Calu3 (cell line): ENCODE results near the gene NDUFA7. TPM values are rescaled to one million over a fixed set of nuclear protein-coding genes. Genes with fewer than 3 reads are reported as not detected.
"Not testable (repeated sequence)": the region's sequence is repeated elsewhere in the genome, so short reads cannot be mapped to it uniquely, and the experiment has no call there.

Experiments used
- BruUV-seq: library from RNA; stranded (reverse); fragments of 400-500 nt; replicated peaks from 2 replicates; lab custom pipeline; 2021; lab: Mats Ljungman, UMichigan
- CTCF ChIA-PET: fragments of 300-600 bp; sonication (Branson Sonifier 250); formaldehyde crosslinking; loops from one replicate; lab custom pipeline; 2022; ENCODE audit warnings: antibody characterized with exemption; lab: Charles Lee
- DNase-seq: peaks from one replicate; pipeline ENCODE4 v3.0.0; 2022
- H3K27ac Mint-ChIP-seq: one replicate; pipeline ENCODE4 v1.8.0; 2022; ENCODE audit warnings: mixed read lengths; ENCODE audit not compliant: unreplicated experiment
- H3K27me3 Mint-ChIP-seq: one replicate; pipeline ENCODE4 v1.8.0; 2022; ENCODE audit warnings: mixed read lengths; ENCODE audit not compliant: unreplicated experiment
- H3K36me3 Mint-ChIP-seq: one replicate; pipeline ENCODE4 v1.8.0; 2022; ENCODE audit warnings: mild to moderate bottlenecking, moderate library complexity, mixed read lengths; ENCODE audit not compliant: insufficient read depth, unreplicated experiment
- H3K4me1 Mint-ChIP-seq: one replicate; pipeline ENCODE4 v1.8.0; 2022; ENCODE audit warnings: mild to moderate bottlenecking, low read depth, mixed read lengths; ENCODE audit not compliant: unreplicated experiment
- H3K4me3 Mint-ChIP-seq: one replicate; pipeline ENCODE4 v1.8.0; 2022; ENCODE audit warnings: mild to moderate bottlenecking, low read depth, moderate library complexity, mixed read lengths; ENCODE audit not compliant: unreplicated experiment
- H3K9me3 Mint-ChIP-seq: one replicate; pipeline ENCODE4 v1.8.0; 2022; ENCODE audit warnings: low read depth, mixed read lengths; ENCODE audit not compliant: unreplicated experiment
- intact Hi-C: fragments of 100-400 bp; cut with micrococcal nuclease; formaldehyde crosslinking; loops from one replicate; pipeline ENCODE4 v1.10.0; 2022; ENCODE audit not compliant: unreplicated experiment
- total RNA-seq: library from RNA; stranded (reverse); gene quantifications from 2 replicates; pipeline ENCODE4 v1.2.3, GENCODE V29; 2022
- TF ChIP-seq, protein P1 (sequence below): fragments of 200-600 bp; IDR thresholded peaks from one replicate; pipeline ENCODE4 v1.8.0; 2022; ENCODE audit warnings: antibody characterized with exemption; ENCODE audit not compliant: unreplicated experiment

The NDUFA7 gene
- total RNA-seq, 1 experiment from 2014 or later, result 38.2 TPM

GRCh38 chr19:8352134-8352827 lies 31.1 kb upstream of the NDUFA7 start:
- no peak for DNase-seq
- Mint-ChIP-seq H3K4me3 (no peak overlapping the region), H3K9me3 (peaks cover 2% of the 10 kb centered on the region), H3K27me3 (peaks cover 34% of the 10 kb centered on the region), H3K36me3 (no peaks in the 10 kb centered on the region), H3K27ac (no peak overlapping the region), H3K4me1 (no peaks in the 10 kb centered on the region)
- intact Hi-C loops, result no loop called here
- BruUV-seq, result no TSS peak
- CTCF ChIA-PET, result interaction anchor here (0.6 kb wide), 1 partner anchor 103 kb away, joined by 6 read pairs; no protein-coding TSS in a partner anchor
- TF ChIP-seq, protein P1, sequence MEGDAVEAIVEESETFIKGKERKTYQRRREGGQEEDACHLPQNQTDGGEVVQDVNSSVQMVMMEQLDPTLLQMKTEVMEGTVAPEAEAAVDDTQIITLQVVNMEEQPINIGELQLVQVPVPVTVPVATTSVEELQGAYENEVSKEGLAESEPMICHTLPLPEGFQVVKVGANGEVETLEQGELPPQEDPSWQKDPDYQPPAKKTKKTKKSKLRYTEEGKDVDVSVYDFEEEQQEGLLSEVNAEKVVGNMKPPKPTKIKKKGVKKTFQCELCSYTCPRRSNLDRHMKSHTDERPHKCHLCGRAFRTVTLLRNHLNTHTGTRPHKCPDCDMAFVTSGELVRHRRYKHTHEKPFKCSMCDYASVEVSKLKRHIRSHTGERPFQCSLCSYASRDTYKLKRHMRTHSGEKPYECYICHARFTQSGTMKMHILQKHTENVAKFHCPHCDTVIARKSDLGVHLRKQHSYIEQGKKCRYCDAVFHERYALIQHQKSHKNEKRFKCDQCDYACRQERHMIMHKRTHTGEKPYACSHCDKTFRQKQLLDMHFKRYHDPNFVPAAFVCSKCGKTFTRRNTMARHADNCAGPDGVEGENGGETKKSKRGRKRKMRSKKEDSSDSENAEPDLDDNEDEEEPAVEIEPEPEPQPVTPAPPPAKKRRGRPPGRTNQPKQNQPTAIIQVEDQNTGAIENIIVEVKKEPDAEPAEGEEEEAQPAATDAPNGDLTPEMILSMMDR, result no peak

DNA sequence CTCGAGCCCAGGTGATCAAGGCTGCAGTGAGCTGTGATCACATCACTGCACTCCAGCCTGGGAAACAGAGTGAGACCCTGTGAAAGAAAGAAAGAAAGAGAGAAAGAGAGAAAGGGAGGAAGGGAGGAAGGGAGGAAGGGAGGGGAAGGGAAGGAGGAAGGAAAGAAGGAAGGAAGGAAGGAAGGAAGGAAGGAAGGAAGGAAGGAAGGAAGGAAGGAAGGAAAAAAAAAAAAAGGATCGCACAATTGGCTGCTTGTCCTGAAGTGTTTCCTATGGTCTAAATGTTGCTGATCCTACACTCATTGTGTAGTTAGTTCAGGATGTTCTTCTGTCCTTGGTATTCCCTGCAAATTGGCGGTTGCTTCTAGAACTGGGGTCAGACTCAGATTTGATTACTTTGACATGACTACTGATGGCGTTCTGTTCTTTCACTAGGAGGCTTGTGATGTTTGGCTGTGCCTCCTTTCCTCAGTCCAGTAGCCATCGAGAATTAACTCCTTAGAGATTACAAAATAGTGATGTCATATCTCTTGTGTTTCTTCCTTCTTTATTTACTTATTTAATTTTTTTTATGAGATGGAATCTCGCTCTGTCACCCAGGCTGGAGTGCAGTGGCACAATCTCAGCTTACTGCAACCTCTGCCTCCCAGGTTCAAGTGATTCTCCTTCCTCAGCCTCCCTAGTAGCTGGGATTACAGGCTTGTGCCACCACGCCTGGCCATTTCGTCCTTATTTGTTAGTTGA lies 28.6 kb upstream of the NDUFA7 start:
- H3K27ac Mint-ChIP-seq, H3K36me3 Mint-ChIP-seq, CTCF ChIA-PET, DNase-seq, BruUV-seq, H3K4me1 Mint-ChIP-seq, H3K4me3 Mint-ChIP-seq, H3K9me3 Mint-ChIP-seq, intact Hi-C loops: not testable (repeated sequence)
- peaks cover 34% of the 10 kb centered on the region for H3K27me3 Mint-ChIP-seq

DNA sequence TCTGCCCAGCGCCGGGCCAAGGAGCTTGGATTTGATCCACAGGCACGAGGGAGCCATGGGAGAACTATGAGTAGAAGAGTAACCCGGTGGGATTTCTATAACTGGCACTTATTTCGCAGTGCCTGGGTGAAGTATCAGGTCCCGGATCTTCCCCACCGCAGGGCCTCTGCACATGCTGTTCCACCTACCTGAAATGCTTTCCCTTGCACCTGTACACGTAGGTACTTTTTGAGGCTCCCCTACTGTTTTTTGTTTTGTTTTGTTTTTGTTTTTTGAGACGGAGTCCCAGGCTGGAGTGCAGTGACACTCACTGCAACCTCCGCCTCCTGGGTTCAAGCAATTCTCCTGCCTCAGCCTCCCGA lies 22.3 kb upstream of the NDUFA7 start:
- intact Hi-C loops, result no loop called here
- CTCF ChIA-PET, result no interaction called here
- Mint-ChIP-seq H3K4me3 (peak overlapping the region; percentile 40), H3K27me3 (peaks cover 18% of the 10 kb centered on the region), H3K9me3 (no peaks in the 10 kb centered on the region), H3K27ac (no peak overlapping the region), H3K4me1 (no peaks in the 10 kb centered on the region), H3K36me3 (peaks cover 5% of the 10 kb centered on the region)
- no TSS peak for BruUV-seq
- TF ChIP-seq, protein P1, result no peak
- DNase-seq, result no peak

- peaks cover 22% of the 10 kb centered on the region for H3K27me3 Mint-ChIP-seq
- H3K9me3 Mint-ChIP-seq, result no peaks in the 10 kb centered on the region
- no peaks in the 10 kb centered on the region for H3K4me1 Mint-ChIP-seq
- no TSS peak for BruUV-seq
- H3K4me3 Mint-ChIP-seq, result peak within 1 kb of the TSS; percentile 40
- intact Hi-C loops, result no loop called here
- peak; percentile 95 for DNase-seq
- CTCF ChIA-PET, result no interaction called here
- TF ChIP-seq, protein P1, result no peak
- no peak within 1 kb of the TSS for H3K27ac Mint-ChIP-seq
- H3K36me3 Mint-ChIP-seq, result peaks cover 5% of the 10 kb centered on the region
Measured at GRCh38 chr19:8342684-8343482, 21.7 kb upstream of the NDUFA7 start, which contains the start of gene KANK3. TSS of gene KANK3 (minus strand) at chr19:8343262. CDS start at chr19:8337828, 5,434 bp downstream.
